DND-41 (cell line): ENCODE data around the gene SMIM22.

Experiments
- ATAC-seq: fragments of 200-7000 bp; cut with Tn5 transposase; 3 replicates; pipeline ENCODE4 v1.9.1; 2021; ENCODE audit warnings: low read depth; ENCODE audit not compliant: insufficient read depth
- DNase-seq: peaks from one replicate; pipeline ENCODE4 v3.0.0-alpha.2; 2020
- H2AFZ ChIP-seq: 2 replicates; pipeline ENCODE4 v1.6.0; 2012; ENCODE audit warnings: low read depth, low read length
- H3K27ac ChIP-seq: 2 replicates; pipeline ENCODE4 v1.5.1; 2012; ENCODE audit warnings: low read length, inconsistent platforms
- H3K27me3 ChIP-seq: fragments of 200-600 bp; sonication (generic); 2 replicates; pipeline ENCODE4 v1.6.0; 2012; ENCODE audit warnings: low read length, mild to moderate bottlenecking, inconsistent platforms; ENCODE audit not compliant: insufficient read depth, poor library complexity
- H3K36me3 ChIP-seq: 2 replicates; pipeline ENCODE4 v1.5.1; 2012; ENCODE audit warnings: low read length, inconsistent platforms; ENCODE audit not compliant: insufficient read depth
- H3K4me1 ChIP-seq: 2 replicates; pipeline ENCODE4 v1.5.1; 2012; ENCODE audit warnings: mild to moderate bottlenecking, low read length; ENCODE audit not compliant: insufficient read depth
- H3K4me2 ChIP-seq: 2 replicates; pipeline ENCODE4 v1.6.0; 2012; ENCODE audit warnings: mild to moderate bottlenecking, moderate library complexity, low read length, inconsistent platforms; ENCODE audit not compliant: insufficient read depth
- H3K4me3 ChIP-seq, 2 experiments: fragments of 200-600 bp in 1 of 2; shearing (Covaris generic) in 1 of 2; 2 replicates each; pipeline ENCODE4 v1.5.1; 2012 to 2016; ENCODE audit warnings: inconsistent platforms in 2 of 2, low read length in 2 of 2, mild to moderate bottlenecking in 2 of 2, low read depth in 1 of 2, moderate library complexity in 1 of 2
- H3K79me2 ChIP-seq: 2 replicates; pipeline ENCODE4 v1.6.0; 2012; ENCODE audit warnings: low read length, inconsistent platforms; ENCODE audit not compliant: insufficient read depth
- H3K9ac ChIP-seq: 2 replicates; pipeline ENCODE4 v1.6.0; 2012; ENCODE audit warnings: low read depth, mild to moderate bottlenecking, inconsistent platforms, low read length, moderate library complexity
- H3K9me3 ChIP-seq: 2 replicates; pipeline ENCODE4 v1.5.1; 2012; ENCODE audit warnings: low read length, moderate library complexity, mild to moderate bottlenecking, inconsistent platforms; ENCODE audit not compliant: insufficient read depth, severe bottlenecking
- H4K20me1 ChIP-seq: 2 replicates; pipeline ENCODE4 v1.6.0; 2012; ENCODE audit warnings: low read length; ENCODE audit not compliant: insufficient read depth
- EZH2 ChIP-seq: IDR thresholded peaks from 3 replicates; pipeline ENCODE4 v1.6.1; 2012; ENCODE audit warnings: borderline replicate concordance, low read depth, mild to moderate bottlenecking, moderate library complexity, low read length, inconsistent platforms; ENCODE audit not compliant: severe bottlenecking
- TF ChIP-seq, protein P1 (sequence below): IDR thresholded peaks from 2 replicates; pipeline ENCODE4 v1.5.1; 2012; ENCODE audit warnings: borderline replicate concordance, low read length, moderate library complexity, mild to moderate bottlenecking; ENCODE audit not compliant: poor library complexity, severe bottlenecking; ENCODE audit errors: extremely low read depth

The SMIM22 gene

DNA sequence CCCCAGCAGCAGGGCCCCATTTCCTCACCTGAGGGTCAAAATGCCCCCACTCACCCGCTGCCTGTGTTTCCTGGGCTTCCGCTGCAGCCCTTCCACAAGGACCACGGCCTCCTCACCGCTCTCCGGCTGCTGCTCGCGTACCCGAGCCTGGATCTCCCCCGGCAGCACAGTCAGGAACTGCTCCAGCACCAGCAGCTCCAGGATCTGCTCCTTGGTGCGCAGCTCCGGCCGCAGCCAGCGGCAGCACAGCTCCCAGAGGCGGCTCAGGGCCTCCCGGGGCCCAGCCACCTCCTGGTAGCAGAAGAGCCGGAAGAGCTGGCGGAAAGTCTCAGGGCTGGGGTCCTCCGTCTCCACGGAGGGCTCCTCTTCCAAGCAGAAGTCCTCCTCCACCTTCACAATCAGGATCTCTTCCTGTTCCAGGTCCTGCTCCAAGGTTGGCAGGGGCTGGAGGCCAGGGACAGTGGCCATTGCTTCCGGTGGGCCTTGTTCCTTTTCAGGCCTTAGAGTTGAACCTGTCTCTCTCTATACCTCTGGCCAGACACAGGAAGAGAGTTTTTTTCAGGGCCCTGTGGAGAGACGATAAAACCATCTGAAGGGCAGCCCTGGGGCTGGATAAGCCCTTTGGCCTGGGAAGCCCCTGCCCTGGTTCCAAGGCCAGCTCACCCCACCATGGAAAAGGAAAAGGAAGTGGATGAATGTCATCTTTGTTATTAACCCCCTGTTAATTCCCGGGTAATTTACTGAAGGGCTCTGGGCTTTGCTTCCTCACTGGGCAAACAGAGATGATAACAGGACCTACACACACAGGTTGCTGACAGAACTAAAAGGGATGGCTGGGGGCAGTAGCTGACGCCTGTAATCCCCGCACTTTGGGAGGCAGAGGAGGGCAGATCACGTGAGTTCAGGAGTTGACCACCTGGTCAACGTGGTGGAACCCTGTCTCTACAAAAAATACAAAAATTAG lies 29.4 kb upstream of the SMIM22 start:
- H2AFZ ChIP-seq = peak overlapping the region; percentile 98
- peaks cover 26% of the 10 kb centered on the region for H3K79me2 ChIP-seq
- H3K9ac ChIP-seq = peak overlapping the region; percentile 84
- peaks cover 34% of the 10 kb centered on the region for H3K4me1 ChIP-seq
- no peak for TF ChIP-seq EZH2
- TF ChIP-seq, protein P1, sequence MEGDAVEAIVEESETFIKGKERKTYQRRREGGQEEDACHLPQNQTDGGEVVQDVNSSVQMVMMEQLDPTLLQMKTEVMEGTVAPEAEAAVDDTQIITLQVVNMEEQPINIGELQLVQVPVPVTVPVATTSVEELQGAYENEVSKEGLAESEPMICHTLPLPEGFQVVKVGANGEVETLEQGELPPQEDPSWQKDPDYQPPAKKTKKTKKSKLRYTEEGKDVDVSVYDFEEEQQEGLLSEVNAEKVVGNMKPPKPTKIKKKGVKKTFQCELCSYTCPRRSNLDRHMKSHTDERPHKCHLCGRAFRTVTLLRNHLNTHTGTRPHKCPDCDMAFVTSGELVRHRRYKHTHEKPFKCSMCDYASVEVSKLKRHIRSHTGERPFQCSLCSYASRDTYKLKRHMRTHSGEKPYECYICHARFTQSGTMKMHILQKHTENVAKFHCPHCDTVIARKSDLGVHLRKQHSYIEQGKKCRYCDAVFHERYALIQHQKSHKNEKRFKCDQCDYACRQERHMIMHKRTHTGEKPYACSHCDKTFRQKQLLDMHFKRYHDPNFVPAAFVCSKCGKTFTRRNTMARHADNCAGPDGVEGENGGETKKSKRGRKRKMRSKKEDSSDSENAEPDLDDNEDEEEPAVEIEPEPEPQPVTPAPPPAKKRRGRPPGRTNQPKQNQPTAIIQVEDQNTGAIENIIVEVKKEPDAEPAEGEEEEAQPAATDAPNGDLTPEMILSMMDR = no peak
- no peaks in the 10 kb centered on the region for H3K27me3 ChIP-seq
- DNase-seq = no peak
- peak overlapping the region; percentile 85 for H3K4me2 ChIP-seq
- ATAC-seq = no peak
- peaks cover 42% of the 10 kb centered on the region for H3K36me3 ChIP-seq
- 0 out of 2 replicates have a peak, but pooled peaks cover 3% of the 10 kb centered on the region for H4K20me1 ChIP-seq
- peak overlapping the region; percentile 84 to 89; a peak in 3 of 4 replicates for H3K4me3 ChIP-seq
- no peaks in the 10 kb centered on the region for H3K9me3 ChIP-seq
- peak overlapping the region; percentile 75 for H3K27ac ChIP-seq

DNA sequence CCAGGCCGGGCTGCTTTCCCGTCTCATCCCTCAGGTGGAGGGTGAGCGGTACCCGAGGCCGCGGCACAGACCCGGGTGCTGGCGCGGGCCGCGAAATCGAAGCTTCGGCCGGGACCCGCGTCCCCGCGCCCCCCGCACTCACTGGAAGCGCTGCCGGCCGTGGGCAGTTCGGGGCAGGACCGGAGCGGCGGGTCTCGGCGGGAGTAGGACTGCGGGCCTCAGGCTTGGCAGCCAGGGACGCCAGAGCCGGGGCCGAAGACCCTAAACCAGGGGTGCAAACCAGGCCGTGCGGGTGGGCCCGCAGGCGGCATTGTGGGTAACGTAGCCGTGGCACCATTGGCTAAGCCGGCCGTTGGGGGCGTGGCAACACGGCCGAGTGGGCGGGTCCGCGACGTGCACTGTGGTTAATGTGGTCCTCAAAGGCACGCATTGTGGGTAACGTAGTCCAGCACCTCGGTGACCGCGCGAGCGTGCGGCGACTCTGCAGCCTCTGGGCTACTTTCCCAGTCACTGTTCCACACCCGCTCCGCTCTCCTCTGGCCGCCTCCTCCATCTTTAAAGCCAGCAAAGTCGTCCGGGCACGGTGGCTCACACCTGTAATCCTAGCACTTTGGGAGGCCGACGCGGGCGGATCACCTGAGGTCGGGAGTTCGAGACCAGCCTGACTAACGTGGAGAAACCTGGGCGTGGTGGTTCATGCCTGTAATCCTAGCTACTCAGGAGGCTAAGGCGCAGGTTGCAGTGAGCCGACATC lies 28.1 kb upstream of the SMIM22 start, which contains the start of gene ZNF500:
Gene ZNF500 (minus strand): TSS at position 288 of the 754 bp plus-strand sequence. CDS start 1,184 bp downstream, outside the sequence.
- no peak for TF ChIP-seq EZH2
- TF ChIP-seq, protein P1 = no peak
- H3K9me3 ChIP-seq = no peaks in the 10 kb centered on the region
- H3K4me3 ChIP-seq = peak within 1 kb of the TSS; percentile 84 to 89
- ATAC-seq (peak; percentile 96), DNase-seq (peak; percentile 97)
- peak within 1 kb of the TSS; percentile 75 for H3K27ac ChIP-seq
- no peaks in the 10 kb centered on the region for H3K27me3 ChIP-seq
- peaks cover 34% of the 10 kb centered on the region for H3K36me3 ChIP-seq
- H4K20me1 ChIP-seq = 0 out of 2 replicates have a peak, but pooled peaks cover 3% of the 10 kb centered on the region
- peak within 1 kb of the TSS; percentile 84 for H3K9ac ChIP-seq
- peak within 1 kb of the TSS; percentile 98 for H2AFZ ChIP-seq
- peak within 1 kb of the TSS; percentile 85 for H3K4me2 ChIP-seq
- H3K4me1 ChIP-seq = peaks cover 34% of the 10 kb centered on the region
- H3K79me2 ChIP-seq = peaks cover 26% of the 10 kb centered on the region

DNA sequence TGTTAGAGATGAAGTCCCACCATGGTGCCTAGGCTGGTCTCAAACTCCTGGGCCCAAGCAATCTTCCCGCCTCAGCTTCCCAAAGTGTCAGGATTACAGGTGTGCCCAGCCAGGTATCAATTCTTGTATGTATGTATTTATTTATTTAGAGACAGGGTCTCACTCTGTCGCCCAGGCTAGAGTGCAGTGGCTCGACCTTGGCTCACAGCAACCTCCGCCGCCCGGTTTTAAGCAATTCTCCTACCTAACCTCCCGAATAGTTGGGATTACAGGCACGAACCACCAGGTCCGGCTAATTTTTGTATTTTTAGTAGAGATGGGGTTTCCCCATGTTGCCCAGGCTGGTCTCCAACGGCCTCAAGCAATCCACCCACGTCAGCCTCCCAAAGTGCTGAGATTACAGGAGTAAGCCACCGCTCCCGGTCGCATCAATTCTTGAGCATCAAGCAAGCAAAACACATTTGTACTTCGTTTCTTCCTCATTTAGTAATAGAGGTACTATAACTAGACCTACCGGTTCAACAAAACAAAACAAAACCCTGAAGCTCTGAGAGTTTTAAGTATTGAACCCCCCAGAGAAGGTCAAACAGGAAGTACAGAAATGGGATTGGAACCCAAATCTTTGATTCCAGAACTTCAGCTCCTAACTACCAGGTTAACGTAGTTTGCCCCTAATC lies 27.2 kb upstream of the SMIM22 start:
- peak overlapping the region in 1 of 2 experiments; percentile 84; a peak in 2 of 4 replicates for H3K4me3 ChIP-seq
- DNase-seq (no peak), ATAC-seq (no peak)
- H4K20me1 ChIP-seq = 0 out of 2 replicates have a peak, but pooled peaks cover 3% of the 10 kb centered on the region
- TF ChIP-seq, protein P1 = no peak
- TF ChIP-seq EZH2 = no peak
- peaks cover 24% of the 10 kb centered on the region for H3K36me3 ChIP-seq
- peak overlapping the region; percentile 20; the same call in 1 of the 2 replicates for H3K9ac ChIP-seq
- H3K27me3 ChIP-seq = no peaks in the 10 kb centered on the region
- peak overlapping the region; percentile 85 for H3K4me2 ChIP-seq
- no peaks in the 10 kb centered on the region for H3K9me3 ChIP-seq
- H3K27ac ChIP-seq = no peak overlapping the region
- peak overlapping the region; percentile 98 for H2AFZ ChIP-seq
- peaks cover 34% of the 10 kb centered on the region for H3K4me1 ChIP-seq
- peaks cover 24% of the 10 kb centered on the region for H3K79me2 ChIP-seq
